GM12873 (cell line): ENCODE data around the gene KRTAP5-3.

Experiments
- TF ChIP-seq, protein P1 (sequence below): IDR thresholded peaks from 2 replicates; pipeline ENCODE4 v1.5.1; 2012; ENCODE audit warnings: low read depth, mild to moderate bottlenecking, moderate library complexity, low read length, control low read depth; ENCODE audit not compliant: insufficient read depth; ENCODE audit errors: missing control alignments

KRTAP5-3 gene

DNA sequence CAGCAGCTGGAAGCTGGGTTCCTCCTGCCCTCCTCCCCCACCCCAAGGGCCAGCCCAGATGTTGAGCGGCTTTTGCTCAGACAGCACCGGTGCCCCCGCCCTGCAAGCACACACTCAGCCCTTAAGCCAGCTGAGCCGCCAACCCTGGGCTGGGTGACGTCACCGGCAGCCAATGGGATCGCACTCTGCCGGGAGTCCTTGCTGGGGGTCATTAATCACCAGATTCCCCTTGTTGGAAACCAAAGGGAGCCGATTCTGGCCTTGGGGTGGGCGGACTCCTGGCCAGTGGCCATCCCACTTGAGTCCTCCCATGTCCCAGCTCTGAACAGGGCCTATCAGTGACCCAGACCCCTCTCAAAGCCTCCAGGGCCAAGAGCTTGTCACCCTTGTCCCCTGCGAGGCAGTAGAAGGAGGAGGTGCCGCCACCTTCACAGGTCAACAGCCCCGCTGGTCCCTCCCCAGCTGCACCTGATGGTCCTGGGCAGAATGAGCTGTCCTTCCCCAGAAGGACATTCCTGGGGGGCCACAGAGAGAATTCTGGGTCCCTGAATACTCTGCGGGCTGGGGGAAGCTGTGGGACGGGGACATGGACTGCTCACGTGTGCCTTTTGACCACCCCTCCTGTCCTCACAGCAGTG lies 43.6 kb downstream of the KRTAP5-3 start:
- TF ChIP-seq, protein P1, sequence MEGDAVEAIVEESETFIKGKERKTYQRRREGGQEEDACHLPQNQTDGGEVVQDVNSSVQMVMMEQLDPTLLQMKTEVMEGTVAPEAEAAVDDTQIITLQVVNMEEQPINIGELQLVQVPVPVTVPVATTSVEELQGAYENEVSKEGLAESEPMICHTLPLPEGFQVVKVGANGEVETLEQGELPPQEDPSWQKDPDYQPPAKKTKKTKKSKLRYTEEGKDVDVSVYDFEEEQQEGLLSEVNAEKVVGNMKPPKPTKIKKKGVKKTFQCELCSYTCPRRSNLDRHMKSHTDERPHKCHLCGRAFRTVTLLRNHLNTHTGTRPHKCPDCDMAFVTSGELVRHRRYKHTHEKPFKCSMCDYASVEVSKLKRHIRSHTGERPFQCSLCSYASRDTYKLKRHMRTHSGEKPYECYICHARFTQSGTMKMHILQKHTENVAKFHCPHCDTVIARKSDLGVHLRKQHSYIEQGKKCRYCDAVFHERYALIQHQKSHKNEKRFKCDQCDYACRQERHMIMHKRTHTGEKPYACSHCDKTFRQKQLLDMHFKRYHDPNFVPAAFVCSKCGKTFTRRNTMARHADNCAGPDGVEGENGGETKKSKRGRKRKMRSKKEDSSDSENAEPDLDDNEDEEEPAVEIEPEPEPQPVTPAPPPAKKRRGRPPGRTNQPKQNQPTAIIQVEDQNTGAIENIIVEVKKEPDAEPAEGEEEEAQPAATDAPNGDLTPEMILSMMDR = no peak

DNA sequence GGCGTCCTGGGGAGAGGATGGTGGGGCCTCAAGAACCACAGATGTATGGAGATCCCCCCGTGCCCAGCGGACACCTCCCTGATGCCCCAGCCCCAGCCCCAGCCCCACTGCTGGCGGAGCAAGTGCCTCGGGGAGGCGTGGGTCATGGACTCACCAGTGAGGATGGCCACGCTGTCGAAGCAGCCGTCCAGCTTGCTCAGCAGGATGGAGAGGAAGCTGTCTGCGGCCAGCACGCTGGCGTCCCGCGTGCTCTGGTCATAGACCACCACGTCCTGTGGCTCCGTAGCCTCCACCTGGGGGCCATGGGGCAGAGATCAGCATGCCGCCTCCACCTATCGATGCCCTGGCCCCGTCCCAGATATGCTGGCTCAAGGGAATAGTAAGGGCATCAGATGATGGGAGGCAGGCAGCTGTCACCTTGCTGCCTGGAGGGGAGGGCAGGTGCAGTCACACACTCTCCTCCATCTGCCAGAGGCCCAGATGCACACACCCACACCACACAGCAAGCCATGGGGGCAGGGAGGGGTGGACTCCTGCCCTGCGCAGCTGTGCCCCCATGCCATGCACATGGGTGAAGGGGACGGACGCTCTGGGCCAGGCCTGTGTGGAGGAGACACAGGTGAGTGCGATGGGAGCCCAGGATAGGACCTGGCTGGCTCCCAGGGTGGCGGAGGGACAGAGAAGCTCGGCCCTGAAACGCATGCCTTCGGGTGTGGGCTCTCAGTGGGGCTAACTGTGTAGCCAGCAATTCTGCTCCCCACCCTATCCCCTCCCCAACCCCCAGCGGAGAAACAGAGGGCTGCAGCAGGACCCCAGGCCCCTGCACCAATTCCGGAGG lies 44.3 kb downstream of the KRTAP5-3 start:
- TF ChIP-seq, protein P1 = no peak

DNA sequence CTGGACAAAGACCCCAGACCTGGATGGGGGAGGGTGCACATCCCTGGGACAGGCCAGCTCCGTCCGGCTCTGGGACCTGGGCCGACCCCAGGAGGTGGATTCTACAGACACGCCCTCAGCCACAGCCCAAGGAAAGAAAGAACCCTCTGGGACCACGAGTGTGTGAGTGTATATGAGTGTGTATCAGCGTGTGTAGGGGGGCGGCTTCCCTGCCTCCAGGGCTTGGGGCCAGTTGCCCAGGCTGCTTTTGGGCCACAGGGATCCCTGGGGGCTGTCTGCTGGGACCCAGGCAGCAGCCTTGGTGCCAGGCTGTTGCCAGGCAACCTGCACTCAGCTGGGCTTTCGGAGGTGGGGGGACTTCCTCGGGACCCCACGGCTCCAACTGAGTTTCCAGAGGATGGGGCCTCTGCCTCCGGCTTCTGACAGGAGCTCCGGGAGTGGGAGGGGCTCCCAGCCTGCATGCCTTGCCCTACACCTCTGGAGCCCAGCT lies 45.1 kb downstream of the KRTAP5-3 start:
- TF ChIP-seq, protein P1 = no peak

DNA sequence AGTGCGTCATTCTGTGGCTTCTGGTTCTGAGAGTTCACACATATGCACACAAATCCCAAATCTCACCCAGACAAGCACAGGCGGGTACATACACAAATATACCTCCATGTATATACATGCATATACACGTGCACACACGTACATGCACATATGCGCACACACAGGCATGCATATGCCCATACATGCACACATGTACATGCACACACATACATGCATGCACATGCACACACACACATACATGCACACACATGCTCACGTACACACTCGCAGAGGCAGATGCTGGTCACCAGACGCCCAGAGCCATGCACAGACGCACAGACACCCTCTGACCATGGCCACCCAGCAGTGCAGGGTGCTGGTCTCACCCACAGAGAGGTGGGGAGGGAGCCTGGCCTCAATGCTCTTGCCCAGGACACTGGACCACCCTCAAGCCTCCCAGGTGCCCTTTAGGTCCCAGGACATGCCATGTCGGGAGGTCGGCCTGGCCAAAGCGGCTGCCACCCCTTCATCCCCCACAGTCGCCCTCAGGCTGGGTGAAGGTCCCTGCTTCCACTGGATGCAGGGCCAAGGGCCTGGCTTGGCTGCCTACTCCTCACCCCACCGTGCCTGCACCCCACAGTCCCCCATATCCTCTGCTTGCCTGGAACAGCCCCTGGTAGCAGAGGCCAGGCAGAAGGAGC lies 45.7 kb downstream of the KRTAP5-3 start:
- TF ChIP-seq, protein P1 = no peak

DNA sequence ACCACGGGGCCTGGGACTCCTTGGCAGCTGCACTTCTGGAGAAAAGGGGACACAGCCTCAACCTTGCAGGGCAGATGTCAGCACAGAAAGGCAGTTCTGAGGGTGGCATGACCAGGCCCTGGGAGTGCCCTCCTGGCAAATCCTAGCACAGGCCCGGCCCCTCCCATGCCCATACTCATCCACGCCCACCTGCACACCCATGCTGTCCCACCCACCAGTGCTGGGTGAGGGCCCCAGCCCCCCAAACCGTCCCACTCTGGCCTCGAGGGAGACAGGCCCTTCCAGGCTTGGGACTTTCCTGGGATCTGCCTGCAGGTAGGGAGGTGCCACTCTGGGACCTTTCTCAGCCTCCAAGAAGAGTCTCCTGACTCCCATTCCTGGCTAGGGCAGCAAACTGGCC lies 46.3 kb downstream of the KRTAP5-3 start:
- TF ChIP-seq, protein P1 = no peak

DNA sequence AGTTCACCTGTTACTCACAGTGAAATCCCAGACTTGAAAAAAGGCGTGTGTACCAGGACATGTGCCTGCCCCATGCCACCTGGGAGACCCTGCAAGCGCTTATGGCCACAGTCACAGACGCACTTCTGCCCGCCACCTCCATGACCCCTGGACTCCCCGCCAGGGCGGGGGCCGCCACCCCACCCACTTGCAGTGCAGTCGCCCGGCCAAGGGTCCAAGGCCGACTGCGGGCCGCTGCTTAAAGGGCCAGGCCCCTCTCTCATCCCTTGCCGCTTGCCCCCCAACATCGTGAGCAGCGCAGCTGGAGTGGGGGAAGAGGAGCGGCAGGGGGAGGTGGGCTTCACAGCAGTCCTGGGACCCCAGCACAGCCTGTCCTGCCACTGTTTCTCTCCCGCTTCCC lies 47.0 kb downstream of the KRTAP5-3 start:
- TF ChIP-seq, protein P1 = no peak

DNA sequence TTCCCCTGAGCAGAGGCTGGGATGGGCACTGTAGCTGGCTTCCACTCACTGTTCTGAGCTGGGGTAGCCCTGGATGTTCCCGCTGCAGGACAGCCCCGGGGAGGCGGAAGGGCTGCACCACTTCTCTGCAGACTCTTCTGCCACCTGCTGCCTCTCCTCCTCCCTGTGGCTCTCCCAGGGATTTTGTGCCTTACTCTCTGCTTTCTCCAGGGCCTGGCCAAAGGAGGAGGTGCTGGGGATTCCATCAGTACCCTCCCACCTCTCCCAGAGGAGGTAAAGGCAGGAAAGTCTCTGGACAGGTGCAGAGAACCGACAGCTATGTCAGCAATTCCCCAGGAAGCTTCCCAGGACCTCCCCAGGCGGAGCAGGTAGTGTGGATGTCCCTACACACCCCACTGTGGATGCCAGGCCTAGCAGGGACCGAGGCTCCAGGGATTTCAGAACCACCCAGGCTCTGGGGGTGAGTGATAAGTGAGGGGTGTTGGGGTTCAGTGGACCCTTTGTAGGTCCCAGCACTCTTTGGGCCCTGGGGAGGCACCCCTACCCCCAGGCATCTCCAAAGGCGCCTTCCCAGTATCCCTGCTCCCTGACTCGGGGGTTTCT lies 47.5 kb downstream of the KRTAP5-3 start:
- TF ChIP-seq, protein P1 = no peak
